ENCODE data around the gene STAC3.
"Not testable (repeated sequence)": the region's sequence is repeated elsewhere in the genome, so short reads cannot be mapped to it uniquely, and the experiment has no call there.

Gene STAC3

DNA sequence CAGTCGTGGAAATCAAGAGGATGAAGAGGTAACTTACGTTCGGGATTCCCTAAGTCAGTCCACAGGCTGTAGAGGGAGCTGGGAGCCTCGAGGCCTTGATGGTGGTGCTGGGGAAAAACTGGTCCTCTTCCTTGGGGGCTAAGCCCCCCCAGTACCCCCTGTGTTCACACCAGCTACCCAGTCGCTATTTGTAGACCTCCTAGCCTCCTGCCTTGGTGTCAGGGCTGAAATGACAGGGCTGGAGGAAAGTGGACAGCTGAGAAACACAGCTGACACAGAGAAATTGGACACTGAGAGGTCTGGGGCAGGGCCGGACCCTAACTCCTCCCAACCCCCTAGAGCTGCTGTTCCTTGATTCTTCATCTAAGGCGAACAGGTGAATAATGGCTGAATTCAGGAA, at the start of gene STAC3:
Gene STAC3 (minus strand): TSS at position 232 of the 400 bp plus-strand sequence. CDS start 1,551 bp downstream, outside the sequence.
- no peak for FAIRE-seq

DNA sequence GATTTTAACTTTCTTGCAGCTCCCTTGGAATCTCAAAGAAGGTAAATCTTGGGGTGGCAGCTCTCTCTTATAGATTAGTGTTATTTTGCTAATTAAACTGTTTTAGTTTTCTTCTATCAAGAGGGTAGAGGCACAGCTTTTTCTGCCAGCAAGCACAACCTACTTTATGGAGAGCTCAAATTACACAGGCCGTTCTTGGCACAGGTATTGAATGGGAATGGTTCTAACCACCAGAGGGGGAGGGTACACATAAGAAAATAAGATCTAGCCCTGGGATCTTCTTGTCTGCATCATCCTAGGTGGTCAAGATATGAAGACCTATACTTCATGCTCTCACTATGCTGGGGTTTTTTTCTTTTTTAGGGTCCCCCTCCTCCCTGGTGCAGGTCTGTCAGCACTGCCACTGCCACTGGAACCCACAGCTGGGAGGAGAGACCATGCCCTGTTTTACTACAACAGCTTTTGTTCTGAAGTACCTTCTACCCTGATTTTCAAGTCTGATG, 48.6 kb upstream of the STAC3 start:
- no peak for FAIRE-seq

DNA sequence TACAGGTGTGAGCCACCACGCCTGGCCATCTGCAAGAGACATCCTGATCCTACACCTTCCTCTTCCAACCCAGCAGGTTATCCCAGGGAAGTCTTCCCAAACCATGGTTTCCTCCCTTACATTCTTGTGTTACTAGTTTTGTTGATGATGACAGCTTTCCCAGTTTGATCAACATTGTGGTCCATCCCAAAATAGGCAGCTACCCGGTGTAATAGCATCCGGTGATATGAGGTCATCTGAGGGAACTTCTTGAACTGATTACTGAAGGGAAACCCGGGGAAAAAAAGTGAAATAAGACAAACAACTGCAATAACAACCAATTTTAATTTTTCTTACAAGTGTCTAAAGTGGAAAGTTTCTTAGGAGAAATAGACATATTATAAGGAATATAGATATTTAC, 45.3 kb upstream of the STAC3 start:
- no peak for FAIRE-seq

DNA sequence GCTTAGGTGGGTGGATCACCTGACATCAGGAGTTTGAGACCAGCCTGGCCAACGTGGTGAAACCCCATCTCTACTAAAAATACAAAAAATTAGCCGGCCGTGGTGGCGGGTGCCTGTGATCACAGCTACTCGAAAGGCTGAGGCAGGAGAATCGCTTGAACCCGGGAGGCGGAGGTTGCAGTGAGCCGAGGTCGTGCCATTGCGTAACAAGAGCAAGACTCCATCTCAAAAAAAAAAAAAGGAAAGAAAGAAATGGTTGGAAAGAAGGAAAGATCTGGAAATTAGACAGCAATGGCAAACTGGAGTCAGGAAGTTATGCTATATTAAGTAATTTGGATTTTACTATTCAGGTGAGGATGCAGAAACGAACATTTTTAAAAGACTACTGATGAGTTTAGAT, 31.1 kb upstream of the STAC3 start:
- not testable (repeated sequence) for FAIRE-seq

DNA sequence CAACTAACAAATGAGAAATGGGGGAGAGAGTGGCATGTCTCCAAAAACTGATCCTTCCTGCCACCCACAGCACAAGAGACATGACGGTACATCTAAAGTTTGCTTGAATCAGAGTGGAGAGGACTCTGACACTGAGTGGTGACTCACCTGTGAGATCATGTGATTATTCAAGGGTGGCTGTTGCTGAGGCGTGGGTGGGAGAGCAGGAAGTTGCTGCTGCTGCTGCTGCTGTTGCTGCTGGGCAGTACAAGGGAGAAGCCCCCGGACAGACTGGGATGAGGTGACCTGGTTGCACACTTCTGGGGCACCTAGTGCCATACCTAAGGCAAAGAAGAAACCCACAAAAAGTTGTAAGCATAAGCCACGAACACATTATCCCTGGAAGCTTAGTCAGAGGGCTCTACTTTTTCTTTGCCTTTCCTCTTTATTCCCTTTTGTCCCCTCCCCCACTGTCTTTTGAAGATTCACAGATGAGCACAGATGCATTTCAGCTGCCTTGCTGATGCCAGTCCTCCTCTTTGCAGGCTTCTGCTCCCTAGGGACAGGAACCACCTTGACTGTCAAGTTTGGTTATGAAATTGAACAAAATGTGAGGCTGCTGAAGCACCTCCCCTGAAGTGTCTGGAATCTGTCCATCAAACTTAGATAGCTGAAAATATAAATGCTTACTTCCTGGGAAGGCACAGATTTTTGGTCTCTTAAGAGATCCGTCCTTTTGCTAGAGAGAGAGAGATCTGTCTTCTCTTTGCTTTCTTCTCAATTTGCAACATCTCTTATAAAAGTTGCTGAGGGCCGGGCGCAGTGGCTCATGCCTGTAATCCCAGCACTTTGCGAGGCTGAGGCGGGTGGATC, 29.4 kb upstream of the STAC3 start:
- no peak for FAIRE-seq

DNA sequence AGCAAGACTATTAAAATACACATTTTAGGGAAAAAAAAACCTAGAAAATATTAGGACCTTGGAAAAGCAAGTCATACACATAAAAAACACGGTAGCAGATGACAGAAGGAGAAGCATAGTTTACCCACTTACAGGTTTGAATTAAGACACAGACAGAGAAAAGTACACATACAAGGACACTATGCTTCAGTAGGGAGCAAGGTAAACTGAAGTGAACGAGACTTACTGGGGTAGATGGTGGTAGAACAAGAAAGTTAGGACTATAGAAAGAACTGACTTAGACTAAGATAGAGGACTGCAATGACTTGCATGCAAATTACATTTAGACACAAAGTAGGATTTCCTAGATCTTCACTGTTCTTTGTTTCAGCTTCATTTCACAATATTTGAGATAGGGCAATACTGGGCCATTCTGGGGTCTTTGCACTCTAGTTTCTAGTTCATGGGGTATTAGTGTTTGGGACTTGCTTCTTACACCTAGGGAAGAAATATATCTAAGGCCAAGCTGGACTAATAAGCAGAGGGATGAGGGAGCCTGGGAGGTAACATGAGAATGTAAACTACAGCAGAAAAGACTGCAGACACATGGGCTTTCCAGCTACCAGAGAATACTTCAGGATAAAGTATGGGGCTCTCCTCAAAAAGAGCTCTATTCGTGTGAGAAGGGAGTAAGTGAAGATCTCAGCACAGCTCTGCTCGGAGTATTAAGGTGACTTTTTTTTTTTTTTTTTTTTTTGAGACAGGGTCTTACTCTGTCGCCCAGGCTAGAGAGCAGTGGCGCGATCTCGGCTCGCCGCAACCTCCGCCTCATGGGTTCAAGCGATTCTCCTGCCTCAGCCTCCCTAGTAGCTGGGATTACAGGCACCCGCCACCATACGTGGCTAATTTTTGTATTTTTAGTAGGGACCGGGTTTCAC, 27.7 kb upstream of the STAC3 start:
- FAIRE-seq: no peak

DNA sequence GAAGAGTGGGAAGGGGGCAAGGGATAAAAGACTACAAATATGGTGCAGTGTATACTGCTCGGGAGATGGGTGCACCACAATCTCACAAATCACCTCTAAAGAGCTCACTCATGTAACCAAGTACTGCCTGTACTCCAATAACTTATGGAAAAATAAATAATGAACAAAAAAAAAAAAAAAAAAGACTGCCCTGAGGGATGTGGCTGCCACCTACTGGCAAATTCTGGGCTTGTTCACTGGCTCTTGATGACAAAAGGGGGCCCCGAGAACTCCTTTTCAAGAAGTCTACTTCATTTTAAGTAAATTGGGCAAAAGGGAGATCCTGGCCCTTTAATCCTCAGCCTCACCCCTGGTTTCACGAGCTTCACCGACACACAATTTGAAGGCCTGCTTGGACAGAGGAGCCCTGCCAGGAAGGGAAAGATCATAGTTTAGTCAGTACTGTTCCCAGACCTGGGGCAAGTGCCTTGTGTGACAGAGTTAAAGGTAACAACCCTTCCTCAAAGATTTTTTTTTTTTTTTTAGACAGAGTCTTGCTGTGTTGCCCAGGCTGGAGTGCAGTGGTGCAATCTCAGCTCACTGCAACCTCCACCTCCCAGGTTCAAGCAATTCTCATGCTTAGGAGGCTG, 26.1 kb upstream of the STAC3 start:
- FAIRE-seq: peak; percentile 42

DNA sequence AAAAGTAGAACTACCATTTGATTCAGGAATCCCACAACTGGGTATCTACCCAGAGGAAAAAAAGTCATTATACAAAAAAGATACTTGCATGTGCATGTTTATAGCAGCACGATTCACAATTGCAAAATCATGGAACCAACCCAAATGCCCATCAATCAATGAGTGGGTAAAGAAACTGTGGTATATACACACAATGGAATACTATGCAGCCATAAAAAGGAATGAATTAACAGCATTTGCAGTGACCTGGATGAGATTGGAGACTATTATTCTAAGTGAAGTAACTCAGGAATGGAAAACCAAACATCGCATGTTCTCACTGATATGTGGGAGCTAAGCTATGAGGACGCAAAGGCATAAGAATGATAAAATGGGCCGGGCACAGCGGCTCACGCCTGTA, 25.2 kb upstream of the STAC3 start:
- FAIRE-seq: not testable (repeated sequence)

DNA sequence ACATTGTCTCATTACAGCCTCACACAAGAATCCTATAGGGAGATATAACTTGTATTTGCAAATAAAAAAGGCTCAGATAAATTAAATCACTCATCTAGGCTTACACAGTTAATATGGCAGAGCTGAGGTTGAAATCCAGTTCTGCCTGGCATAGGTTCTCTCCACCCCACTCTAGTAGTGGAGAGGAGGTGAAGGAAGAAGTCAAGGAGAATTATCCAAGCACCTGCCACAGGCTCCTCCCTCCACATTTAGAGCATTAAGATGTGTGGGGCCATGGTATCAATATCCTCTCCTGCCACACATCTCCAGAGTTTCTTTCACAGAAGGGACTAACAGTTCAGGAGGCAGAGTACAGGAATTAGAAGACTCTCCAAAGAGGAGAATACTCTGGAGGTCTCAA, 22.5 kb upstream of the STAC3 start:
- no peak for FAIRE-seq

DNA sequence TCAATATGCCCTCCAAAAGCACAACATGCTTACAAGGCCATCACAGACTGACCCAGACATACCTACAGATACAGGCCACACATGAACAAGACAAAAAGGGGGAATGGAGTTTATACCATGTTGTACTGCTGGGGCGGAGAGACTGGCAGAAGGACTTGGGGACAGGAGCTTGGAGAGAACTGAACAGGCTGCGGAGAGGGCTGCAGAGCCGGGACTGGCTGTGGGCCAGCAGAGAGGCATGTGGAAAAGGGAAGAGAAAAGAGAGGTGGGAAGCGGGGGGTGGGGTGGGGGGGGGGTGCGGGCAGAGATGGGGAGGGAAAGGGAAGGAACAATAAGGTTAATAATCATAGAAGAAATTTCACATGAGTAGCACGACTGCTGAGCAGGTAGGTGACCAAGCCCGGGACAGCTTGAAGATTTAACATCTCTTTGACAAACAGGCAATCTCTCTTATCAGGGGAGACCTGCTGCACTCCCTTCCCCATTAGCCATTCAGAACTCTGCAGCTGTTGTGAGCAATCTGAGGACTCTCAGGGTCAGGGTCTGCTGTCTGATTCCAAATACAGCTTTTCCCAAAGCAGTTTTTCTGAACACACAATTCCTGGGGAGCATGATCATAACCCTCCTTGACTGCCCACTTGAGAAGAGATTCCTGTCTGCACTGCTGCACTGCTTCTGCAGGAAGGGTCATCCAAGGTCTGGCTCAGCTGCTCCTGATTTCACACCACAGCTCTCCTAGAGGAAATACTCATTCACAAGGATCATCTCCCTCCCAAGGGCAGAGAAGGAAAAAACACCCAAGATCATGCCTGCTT, 21.6 kb upstream of the STAC3 start:
- FAIRE-seq: no peak

DNA sequence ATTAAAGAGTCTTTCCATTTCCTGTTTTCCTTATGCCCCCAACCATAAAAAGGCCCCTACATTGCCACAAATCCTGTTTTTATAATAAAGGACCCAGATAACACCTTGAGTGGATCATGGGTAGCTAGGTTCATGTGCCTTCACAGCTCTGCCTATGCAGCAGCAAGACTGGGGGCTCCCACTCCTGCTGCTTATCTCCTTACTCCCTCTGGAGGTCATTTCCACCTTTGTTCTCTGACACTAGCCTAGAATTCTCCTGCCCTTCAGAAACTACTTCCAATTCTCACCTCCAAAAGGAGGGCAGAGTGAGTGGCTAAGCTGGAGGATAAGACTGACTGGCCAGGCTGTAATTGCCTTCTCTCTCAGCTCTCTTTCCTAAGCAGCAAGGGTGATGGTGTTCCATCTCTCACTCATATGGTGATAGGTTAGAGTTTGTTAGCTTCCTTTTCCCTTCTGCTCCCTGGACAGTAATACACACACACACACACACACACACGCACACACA, 20.0 kb upstream of the STAC3 start:
- FAIRE-seq: no peak

DNA sequence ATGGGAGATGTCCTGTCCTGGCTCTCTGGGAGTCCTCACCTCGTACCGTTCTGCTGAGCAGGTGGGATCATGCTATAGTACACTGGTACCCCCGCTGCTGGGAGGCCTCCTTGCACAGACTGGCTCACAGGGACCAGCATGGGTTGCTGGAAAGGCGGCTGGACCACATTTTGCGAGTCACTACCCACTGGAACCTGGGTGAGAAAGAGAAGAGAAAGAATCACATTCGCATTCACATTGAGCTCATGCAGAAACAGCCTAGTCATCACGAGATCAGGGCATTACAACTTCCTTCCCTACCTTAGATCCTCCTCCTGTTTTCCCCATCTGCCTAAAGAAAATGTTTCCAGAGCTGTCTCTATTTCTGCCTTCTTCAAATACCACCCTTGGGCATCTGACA, 17.3 kb upstream of the STAC3 start:
- FAIRE-seq: no peak

DNA sequence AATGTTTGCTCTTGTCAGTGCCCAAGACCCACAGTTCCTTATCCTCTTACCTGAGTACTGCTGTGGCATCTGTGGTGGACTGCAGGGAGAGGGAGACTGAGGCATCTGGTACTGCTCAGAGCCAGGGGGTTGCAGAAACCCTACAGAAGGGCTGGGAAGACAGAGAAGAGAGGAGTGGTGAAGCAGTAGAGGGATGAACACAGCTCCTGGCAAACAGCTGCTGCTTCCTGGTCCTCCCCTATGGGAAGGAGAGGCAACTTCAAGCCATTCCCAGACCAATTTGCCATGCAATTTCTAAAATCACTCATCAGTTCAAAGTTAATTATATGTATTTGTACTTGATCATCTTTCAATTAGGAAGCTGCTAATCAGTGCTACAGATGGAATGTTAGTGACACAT, 15.7 kb upstream of the STAC3 start:
- FAIRE-seq: no peak

DNA sequence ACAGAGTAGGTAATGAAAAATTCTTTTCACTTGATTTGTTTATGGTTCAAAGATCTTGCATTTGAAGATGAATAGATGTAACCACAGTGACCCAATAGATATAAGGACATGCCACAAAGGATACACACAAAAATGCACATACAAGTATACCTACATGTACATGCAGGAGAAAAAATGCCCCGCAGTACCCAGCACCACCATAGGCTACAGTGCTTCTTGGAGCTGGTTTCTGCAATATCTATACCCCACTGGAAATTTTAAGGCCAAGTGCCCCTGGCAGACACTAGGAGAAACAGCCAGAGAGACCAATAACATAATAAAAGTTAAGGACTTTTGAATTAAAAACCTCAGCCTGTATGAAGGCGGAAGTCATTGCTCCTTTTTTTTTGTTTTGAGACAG, 12.1 kb upstream of the STAC3 start:
- no peak for FAIRE-seq

DNA sequence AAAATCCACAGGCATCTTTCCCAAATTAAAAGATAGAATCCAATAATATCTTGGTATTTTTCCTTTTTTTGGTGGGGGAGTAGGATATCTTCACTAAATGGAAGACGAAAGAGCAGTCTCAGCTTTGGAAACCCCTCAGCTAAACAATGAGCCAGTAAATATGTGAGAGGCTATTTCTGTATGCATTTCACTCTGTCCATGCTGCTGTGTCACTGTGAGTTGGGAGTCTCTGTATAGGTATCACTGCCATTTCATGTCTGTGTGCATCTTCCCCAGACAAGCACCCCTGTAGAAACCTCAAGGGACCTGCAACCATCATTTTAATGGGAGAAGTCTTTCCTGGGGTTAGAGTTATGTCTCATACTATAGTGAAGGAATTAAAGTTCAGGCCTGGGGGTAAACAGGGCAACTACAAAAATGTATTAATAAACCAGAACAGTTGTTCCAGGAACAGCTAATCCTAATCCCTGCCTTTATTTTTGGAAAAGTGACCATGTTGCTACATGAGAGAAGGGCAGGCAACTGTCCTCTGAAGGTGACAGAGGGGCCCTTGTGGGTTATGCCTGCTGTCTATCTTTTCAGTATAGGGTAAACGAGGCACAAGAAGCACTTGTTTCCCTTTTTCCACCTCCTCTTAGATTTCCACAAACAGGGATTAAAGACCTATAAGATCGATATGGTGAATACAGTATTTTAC, 11.3 kb upstream of the STAC3 start:
- FAIRE-seq: no peak

DNA sequence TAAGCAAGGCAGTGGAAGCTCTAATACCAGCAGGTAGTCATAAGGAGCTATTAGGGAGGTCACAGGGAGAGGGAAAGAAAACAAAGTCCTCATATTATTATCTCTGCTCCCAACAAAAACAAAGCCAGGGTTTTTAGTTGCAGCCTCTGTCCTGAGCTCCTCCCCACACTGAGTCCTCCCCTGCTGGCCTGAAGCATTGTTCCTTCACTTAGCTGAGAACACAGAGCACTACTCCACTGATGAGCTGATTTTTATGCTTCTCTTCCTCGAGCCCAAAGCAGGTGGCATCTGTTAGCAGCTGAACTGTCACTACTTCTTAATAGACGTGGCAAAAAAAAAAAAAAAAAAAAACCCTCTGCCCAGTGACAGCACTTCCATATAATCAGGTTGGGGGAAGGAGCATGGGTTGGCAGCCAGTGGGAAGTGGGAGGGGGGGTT, 10.5 kb upstream of the STAC3 start:
- FAIRE-seq: no peak

DNA sequence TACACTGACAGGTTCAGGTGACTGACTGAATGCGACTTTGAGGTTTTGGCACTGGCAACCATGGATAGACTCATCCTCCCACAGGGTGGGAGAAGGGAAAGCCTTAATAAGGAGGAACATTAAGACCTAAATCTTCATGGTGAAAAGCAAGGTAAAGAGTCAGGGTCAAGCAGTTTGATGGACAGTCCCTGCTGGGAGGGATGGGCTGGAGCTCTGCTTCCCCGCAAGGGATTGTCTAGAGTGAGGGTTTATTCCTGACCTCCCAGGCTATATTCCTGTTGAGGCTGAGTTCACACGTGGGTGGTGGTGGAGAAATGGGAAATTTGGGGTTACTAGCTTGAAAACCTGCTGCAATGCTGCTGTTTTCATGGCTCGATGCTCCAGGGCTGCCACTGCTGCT, 9.4 kb upstream of the STAC3 start:
- no peak for FAIRE-seq

DNA sequence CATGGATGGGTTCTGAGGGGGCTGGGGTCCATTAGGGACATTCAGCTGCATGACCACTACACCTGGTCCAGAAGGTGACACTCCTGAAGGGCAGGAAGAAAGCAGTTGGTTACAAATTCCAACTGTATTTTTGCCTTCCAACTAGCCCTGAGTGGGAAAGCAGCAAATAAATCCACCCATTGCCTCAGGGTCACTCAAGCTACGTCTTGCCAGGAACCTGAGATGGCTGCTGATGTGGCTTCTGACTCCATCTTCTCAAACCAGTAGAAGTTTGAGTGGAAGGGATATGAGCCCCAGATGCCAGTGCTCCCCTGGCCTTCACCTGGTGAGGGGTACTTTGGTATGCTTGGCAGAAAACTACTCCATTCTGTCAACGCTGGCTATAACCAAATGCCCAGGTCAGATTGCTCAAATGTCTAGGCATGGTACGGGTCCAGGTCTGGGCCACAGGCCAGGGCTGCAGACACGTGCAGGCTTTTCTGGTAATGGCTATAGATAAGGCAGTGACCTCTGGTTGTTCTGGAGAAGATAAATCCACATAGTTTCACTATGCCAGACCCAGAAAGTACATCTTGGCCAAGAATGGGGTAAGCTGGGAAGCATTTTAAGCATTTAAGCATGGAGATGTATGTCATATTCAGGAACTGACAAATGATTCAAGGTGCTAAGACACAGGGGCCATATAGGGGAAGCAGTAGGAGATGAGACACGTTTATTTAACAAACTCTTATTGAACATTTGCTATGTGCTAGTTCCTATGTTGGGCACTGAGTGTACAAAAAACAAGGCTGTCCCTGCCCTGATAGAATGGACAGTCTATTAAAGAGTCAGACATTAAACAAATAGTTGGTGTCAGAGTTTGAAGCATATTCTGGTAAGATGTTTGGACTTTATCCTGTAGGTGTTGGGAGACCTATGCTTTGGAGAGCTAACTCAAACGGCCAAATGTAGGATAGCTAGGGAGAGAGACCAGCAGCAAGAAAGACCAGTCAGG, 8.3 kb upstream of the STAC3 start:
- FAIRE-seq: no peak

DNA sequence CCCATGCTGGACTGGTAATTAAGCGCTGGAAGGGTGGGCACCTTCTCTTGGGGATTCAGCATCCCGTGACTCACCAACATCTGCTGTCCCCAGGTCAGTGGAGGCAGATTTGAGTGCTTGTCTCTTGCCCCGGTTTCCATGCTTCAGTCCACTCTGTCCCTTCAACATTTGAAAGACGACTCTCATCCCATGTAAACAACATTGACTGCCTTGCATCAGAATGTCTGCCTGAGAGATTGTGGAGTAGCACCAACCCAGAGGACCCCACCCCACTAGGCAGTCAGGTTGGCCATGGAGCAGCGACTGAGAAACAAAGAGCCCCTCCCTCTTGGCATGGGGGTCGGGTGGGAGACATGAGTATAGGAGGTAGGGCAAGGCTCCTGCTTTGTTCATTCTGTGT, 4.9 kb upstream of the STAC3 start:
- no peak for FAIRE-seq

All from G401.6 (cell line).